Measurements from ENCODE around the gene RPL7L1.
"Not testable (repeated sequence)": the region's sequence is repeated elsewhere in the genome, so short reads cannot be mapped to it uniquely, and the experiment has no call there.

The RPL7L1 gene

DNA sequence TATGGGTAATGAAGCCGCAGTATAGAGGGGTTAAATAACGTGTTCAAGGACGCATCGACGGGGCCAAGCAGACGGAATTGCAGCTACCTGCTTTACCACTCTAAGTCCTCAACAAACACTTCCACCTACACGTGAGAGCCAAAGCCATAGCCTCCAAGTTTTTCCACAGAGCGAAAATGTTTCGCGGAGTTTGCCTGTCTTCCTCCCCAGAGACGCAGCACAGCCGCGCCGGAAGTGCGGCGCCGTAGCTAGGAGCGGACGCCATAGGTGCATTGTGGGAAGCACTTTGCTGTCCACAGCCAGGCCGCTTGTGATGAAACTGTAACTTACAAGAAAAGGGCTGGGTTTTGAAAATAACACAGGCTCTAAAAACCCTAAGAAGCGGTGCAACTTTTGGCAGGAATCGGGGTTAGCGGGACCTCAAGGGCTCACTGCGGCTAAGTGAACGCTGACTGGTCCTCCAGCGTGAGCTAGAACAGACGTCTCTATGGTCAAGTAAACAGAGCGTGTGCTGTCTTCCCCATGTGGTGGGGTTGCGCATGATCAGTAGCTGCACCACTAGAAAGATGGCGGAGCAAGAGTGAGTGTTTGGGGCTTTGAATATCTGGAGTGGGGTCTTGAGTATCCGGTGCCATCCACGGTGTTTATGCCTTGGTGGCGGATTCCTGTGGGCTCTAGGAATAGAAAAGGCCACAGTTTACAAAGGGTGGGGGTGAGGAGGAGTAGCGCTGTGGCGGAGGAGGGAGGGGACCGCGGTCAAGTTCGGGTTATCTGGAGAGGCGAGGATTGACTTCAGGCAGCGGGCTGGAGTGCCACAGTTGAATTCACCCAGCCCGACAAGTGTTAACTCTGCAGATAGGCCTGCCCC lies at the start of gene RPL7L1:
Gene RPL7L1 (plus strand): TSS at position 245 of the 868 bp plus-strand sequence. CDS start 295 bp downstream, at position 540.
- peak; percentile 60 for DNase-seq

DNA sequence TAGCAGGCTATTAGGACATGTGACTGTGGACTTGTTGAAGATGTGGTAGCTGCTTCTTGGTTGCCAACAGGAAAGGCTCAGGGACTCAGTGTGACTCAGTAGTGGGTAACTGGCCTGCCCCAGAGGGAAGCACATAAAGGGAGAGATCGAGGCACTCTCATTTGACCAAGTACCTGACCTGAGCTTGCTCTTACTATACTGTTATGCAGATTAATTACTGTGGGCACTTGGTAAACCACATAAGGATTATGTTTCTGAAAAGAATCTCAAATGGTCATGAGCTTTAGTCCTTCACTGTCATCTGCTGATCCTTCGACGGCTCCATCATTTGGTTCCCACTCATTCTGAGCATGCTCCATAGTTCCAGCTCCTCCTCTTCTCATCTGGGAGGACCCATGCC lies 48.2 kb upstream of the RPL7L1 start:
- no peak for DNase-seq

DNA sequence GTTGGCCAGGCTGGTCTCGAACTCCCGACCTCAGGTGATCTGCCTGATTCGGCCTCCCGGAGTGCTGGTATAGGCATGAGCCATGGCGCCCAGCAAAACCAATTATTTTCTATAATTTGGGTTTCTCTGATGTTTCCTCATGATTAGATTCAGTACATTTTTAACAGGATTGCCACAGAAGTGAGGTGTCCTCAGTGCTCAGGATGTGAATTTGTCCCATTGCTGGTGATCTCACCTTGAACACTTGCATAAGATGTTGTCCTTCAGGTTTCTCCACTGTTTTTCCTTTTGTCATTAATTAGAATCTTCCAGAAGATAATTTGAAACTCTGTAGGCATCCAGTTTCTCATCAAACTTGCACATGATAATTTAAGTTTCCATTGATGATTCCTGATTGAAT lies 45.4 kb upstream of the RPL7L1 start:
- DNase-seq: no peak

DNA sequence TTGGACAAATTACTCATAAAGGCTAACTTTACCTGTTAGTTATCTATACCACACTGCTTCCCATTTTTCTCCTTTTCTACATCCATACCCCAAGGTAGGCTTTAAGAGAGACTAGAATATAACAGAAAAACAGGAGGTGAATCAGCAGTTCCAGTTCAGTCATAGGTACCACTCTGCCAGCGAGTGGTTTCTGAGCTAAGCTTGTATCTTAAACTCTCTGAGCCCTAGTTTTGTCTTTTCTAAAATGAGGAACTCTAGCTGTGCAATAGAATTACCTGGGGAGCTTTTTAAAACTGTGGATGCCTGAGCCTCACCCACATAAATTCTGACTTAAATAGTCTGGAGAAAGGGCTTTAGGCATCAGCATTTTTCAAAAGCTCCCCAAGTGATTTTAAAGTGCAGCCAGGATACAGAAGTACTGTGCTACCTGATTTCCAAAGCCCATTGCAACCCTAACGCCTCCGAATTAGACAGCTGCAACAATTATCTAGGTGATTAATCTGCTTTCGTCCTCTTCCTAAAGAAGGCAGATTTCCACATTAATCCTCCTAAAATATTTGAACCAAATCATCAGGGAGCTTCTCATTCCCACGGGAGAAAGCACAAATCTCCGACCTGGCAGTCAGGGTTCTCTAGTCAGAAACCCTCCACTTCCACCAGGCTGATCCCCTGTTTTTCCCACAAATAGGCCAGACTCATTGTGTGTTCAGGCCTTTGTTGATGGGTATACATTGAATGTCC lies 37.4 kb upstream of the RPL7L1 start:
- DNase-seq: no peak

DNA sequence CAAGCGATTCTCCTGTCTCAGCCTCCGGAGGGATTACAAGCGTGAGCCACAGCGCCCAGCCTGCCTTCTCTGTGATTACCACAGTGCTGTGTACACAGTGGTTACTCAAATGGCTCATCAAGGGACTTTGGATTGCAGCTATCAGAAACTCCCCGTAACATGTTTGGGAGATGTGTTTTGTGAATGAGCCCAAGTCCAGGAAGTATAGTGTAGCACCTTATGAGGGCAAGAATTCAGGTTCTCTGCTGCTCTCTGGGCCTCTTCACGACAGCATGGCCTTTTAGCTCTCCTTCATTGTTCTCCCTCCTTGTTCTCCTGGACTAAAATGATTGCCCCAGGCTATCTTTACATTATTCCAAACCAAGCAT lies 34.1 kb upstream of the RPL7L1 start:
- no peak for DNase-seq

DNA sequence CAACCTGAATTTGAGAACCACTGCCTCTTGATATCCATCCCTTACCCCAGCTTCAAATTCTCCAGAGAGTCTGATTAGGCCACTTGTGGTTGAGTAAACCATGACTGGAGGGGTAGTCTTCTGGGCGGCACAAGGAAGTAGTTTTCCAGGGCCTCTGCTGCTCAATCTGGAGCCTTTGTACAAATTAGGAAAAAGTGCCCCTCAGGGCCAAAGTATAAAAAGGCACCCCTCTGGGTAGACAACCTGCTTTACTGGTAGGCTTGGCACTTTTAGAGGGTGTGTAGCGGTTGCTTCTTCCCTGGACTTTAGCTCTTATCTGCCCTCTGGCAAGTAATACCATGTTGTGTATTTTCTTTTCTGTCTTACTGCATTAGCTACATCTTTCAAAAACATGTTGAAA lies 32.9 kb upstream of the RPL7L1 start:
- DNase-seq: no peak

DNA sequence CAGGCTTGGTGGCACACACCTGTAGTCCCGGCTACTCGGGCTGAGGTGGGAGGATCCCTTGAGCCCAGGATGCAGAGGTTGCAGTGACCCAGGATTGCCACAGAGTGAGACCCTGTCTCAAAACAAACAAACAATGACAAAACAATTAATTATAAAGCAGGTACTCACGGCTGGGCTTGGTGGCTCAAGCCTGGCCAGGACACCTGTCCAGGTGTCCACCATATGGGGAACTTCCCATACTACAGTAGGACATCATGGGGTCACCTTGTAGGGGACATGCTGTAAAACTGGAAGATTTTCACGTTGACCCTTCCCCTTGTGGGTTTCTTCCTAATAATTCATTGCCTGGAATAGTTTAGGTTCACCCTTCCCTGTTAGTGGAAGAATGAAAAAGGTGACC lies 30.7 kb upstream of the RPL7L1 start:
- no peak for DNase-seq

DNA sequence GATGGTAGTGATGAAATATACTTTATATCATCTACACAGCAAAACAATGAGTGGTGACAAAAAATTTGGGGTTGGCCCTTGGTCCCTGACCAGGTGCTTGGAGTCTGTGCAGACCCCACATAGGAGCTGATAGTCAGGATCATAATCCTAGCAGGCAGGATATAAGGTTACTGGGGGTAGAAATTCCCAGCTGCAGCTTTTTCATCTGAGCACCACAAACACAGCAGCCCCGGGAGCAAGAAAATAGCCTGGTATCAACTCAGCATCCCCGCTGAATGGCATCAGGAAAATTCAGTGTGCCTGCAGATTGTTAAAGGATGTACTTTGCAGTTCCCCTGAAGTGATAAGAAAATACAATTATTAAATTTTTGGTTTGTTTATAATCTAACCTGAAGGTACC lies 27.8 kb upstream of the RPL7L1 start:
- DNase-seq: no peak

DNA sequence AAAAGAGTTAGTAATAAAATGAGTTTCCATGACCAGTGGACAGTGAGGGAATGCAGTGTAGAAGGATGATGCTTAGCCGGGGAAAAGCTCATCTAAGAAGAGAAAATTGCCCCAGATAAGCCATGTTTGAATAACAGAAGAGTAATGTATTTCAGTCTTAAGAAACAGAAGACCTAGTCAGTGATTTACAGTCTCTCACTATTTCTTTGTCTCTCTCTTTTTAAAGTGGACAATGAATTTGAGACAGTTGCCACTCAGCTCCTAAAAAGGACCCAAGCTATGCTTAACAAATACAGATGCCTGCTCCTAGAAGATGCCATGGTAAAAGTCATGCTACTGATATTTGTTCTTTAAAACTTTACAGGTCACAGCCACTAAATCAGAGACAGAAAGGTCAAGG lies 19.4 kb upstream of the RPL7L1 start:
- DNase-seq: no peak

DNA sequence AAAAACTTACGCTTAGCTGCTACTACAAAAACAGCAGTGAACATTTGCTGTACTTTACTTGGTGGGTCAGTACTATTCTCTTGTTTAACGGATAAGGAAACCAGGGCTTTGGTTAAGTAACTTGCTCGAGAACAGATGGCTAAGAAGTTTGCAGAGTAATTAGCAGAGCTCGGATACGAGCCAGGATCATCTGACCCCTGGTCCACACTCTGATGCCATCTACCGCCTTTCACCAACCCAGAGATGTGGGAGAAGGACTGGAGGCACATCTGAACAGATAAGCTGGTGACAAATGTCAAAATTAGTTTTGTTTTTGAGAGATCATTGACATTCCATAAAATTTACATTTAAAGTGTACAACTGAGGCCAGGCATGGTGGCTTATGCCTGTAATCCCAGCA lies 18.9 kb upstream of the RPL7L1 start:
- no peak for DNase-seq

DNA sequence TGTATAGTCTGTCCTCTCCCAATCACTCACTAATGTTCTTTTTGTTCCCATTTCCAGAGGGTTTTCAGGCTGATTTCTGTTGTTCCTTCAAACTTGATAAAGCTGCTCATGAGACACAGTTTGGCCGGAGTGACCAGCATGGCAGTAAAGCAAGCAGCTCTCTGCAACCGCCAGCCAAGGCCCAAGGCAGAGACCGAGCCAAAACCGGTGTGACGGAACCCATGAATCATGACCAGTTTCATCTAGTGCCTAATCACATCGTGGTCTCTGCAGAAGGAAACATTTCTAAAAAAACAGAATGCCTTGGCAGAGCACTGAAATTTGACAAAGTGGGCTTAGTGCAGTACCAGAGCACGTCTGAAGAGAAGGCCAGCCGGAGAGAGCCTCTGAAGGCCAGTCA lies 14.8 kb upstream of the RPL7L1 start:
- DNase-seq: no peak

DNA sequence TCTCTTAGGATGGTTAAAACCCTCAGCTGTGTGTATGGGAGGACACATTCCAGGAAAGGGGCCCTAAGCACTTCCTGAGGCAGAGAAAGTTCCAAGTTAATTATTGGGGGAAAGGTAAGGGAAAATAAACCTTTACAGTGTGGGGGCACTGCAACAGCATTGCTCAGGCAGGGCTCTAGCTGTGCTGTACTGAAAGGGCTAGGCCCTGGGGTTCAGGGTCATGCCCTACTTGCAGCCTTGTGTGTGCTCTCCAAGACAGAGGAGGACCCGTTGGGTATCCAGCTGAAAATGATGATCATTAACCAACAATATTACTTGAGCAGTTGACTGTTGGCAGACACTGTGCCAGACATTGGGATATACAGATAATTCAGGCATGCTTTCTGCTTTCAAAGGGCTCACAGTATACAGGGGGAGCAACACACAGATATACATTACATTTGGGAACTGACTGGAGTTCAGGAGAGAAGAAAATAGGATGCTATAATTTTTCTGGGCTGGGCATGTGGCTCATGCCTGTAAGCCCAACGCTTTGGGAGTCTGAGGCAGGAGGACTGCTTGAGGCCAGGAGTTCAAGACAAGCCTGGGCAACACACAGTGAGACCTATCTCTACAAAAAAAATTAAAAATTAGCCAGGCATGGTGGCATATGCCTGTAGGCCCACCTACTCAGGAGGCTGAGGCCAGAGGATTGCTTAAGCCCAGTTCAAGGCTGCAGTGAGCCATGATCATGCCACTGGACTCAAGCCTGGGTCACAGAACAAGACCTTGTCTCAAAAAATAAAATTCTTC lies 9.1 kb upstream of the RPL7L1 start:
- DNase-seq: no peak

DNA sequence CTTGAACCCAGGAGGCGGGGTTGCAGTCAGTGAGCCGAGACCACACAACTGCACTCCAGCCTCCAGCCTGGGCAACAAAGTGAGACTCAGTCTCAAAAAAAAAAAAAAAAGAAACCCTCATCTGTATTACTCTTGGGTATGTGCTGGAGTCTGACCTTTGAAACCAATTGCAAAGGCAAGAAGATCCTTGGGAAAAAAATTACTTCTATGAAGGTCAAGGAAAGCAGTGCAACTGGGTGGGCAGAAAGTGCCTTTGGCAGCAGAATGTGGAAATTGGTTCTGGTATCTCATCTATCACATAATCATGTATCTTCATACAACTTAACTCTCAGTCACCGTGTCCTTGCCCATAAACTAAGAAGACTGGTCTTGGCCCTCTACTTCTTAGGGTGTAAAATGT lies 7.7 kb upstream of the RPL7L1 start:
- no peak for DNase-seq

DNA sequence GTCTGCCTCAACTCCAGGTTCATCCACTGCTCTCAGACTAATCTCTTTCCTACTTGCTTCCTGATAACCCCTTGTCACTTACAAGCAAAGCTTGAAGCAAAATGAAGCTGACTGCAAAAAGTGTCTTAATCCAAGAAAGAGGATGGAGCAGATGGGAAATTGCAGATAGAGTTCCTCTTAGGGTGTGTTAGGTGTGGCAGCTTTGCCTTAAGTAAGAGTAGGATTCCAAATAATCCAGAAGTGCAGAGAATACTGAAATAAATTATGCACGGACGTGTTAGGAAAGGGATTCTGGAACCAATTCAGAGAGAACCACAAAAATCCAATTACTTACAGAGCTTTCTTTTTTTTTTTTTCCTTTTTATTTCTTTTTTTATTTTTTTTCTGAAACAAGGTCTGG lies 6.1 kb upstream of the RPL7L1 start:
- DNase-seq: no peak

DNA sequence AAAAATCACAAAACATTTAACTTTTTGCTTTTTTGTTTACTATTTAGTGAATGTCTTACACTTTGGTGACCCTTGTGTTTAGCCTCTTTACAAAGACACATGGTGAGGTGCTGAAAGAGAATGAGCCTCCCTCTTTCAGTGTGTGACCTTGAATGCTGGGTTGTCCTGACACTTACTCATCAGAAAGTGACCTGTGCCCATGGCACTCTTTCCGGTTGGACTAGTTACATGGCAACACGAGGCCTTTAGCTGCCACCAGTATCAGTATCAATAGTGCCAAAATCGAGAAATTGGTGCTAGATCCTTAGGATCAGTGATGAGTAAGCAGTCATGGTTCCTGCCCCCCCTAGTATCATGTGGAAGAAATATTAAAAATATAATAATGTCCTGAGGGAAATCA lies 1.7 kb upstream of the RPL7L1 start:
- no peak for DNase-seq

DNA sequence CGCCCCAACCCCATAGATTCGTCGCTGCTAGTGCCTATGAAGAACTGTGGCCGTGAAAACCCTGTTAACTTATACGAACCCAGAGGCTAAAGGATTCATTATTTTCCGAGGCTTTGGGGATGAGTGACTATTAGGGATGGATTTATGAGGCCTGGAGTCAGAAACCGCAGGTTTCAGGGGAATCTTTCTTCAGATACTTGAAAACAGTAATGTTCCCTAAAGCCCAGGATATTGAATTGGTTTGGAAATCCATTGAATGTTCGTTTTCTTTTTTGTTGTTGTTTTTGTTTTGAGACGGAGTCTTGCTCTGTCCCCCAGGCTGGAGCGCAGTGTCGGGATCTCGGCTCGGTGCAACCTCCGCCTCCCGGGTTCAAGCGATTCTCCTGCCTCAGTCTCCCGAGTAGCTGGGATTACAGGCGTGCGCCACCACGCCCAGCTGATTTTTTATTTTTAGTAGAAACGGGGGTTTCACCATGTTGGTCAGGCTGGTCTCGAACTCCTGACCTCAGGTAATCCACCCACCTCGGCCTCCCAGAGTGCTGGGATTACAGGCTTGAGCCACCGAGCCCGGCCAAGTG lies 913 bp downstream of the RPL7L1 start:
- not testable (repeated sequence) for DNase-seq

DNA sequence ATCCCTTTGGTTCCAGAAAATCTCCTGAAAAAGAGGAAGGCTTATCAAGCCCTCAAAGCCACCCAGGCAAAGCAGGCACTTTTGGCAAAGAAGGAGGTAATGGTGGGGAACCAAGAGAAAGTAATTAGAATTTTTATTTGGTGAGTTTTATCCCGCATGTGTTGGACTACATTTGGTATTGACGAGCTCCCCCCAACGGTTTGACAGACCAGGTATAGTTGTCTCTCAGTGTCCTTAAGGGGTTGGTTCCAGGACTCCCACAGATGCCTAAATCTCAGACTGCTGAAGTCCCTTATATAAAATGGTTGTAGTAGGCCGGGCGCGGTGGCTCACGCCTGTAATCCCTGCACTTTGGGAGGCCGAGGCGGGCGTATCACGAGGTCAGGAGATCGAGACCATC lies 1.5 kb downstream of the RPL7L1 start:
- not testable (repeated sequence) for DNase-seq

DNA sequence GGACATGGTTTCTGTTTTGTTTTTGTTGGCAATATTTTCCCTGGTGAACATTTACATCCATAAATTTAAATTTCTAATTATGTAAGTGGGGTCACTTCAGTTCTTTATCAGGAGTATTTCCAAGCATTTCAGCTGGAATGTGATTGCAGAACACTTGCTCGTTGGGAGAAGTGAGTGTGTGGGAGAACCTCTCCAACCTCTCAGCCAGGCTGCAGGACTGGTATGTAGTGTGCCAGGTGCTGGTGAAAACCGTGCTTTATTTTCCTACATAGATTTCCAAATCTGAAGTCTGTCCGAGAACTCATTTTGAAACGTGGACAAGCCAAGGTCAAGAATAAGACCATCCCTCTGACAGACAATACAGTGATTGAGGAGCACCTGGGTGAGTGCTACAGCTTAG lies 6.3 kb downstream of the RPL7L1 start:
- no peak for DNase-seq

DNA sequence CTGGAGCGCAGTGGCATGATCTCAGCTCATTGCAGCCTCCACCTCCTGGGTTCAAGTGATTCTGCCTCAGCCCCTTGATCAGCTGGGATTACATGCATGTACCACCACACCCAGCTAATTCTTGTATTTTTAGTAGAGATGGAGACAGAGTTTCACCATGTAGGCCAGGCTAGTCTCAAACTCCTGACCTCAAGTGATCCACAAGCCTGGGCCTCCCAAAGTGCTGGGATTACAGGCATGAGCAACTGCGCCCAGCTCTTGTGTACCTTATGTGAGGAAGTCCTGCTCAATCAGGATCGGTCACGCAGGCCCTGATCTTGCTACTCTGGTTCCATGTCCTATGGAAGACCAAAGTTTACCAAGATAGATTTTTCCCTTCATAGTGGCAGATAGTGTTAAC lies 8.8 kb downstream of the RPL7L1 start:
- not testable (repeated sequence) for DNase-seq

DNA sequence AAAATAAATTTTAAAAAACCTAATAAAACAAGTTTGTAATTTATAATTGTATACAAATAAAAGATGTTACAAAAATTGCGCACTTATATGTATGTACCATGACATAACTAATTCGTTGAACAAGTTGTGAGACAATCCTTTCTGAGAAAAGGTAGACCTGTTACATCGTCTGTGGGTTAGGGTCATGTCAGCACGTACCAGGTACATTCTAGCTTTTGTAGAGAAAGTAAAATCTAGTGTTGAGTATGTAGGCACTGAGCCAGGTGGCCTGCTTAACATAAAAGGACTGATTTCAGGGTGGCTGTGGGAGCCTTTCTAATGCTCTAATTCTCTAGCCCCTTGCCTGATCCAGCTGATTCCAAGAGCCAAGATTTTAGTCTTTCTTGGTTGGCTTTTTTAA lies 10.4 kb downstream of the RPL7L1 start:
- no peak for DNase-seq

DNA sequence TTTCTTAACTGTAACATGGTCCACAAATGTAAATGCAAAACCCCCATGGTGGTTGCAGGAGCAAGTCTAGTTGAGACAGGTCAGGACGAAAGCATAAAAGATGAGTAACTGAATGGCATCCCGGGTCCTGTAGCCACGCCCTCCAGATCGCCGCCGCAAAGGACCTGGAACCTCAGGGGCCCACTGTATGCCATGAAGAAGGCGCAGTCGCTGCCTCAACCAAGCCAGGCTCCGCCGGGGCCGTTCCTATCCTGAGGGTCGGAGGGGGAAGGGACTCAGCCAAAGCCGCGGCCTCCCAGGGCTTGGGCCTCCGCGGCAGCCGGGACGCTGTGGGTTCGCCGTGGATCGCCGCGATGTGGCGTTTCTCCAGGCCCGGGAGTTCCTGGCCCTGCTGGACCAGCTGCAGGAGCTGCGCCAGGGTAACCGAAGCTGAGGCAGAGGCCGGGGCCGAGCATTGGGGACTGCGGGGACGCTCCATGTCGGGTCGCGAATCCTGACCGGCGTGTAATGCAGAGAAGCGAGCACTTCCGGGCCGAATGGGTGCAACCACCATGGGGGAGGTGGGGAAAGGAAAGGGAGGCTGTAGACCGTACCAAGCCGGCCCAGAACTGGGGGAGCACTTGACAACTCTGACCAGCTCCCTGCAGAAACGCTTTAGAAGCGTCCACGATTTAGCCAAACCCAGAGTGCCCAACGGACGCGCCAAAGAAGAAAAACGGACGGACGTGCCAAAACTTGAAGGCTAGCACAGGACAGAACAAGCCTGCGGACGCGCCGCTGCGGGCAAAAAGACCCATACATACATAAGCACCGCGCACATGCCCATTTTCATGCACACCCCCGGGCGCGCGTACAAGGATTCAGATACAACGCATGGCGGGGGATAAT lies 11.1 kb downstream of the RPL7L1 start:
- peak; percentile 78 for DNase-seq

DNA sequence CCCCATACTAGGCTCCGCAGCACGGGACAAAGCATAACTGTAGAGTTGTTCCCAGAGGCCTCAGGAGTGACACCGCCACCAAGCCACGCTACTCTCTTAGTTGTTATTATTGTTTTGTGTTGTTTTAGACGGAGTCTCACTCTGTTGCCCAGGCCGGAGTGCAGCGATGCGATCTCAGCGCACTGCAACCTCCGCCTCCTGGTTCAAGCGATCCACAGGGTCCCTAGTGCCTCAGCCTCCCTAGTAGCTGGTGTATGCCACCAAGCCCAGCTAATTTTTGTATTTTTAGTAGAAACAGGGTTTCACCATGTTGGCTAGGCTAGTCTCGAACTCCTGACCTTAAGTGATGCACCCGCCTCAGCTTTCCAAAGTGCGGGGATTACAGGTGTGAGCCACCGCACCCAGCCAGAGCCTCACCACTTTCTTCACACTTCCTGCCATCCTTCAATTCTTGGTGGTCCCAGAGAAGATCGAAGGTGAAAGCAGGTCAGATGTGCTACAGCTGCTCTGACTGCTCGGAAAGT lies 11.8 kb downstream of the RPL7L1 start:
- no peak for DNase-seq
